ENCODE data around the gene SPIN2B. TPM values are rescaled to one million over a fixed set of nuclear protein-coding genes. Genes with fewer than 3 reads are reported as not detected.

SPIN2B gene
- total and polyA plus RNA-seq, 2 of the 4 experiments (the other 2 are of a cell fraction): 3.0 to 9.3 TPM

DNA sequence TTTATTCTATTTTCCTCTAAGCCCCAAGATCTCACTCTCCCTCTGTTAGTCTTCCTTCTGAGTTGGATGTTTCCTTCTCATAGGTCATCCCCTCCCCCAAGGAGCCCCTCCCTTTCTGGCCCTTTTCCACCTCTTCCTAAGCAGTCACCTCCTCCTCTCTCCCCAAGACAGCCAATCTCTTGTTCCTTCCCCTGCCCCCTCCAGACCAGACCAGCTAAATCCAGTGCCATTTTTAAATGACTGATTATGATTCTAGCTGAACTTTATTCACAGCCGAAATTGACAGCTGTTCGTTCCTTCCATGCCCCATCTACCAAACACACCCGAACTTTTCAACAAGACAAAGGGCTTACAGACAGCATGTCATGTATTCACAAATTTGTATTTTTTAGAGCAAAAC, 13.9 kb upstream of the SPIN2B start:
- Histone ChIP-seq H3K27ac (ENCODE audit: insufficient read depth, low read length) (no peak overlapping the region), H3K79me1 (ENCODE audit: low read depth in 1 of 2, low read length in 2 of 2) (no peaks in the 10 kb centered on the region), H3K4me3 (ENCODE audit: insufficient read depth, low read depth, low read length) (no peak overlapping the region), H3K23ac (ENCODE audit: low read depth, low read length) (no peak overlapping the region), H3K36me3 (ENCODE audit: control insufficient read depth, insufficient read depth, low read length) (no peaks in the 10 kb centered on the region), H2BK20ac (ENCODE audit: low read depth, low read length) (no peak overlapping the region), H3K18ac (ENCODE audit: low read depth, low read length) (no peak overlapping the region), H2BK5ac (ENCODE audit: low read depth, low read length, poor library complexity, severe bottlenecking) (no peak overlapping the region), H3K4me2 (ENCODE audit: low read depth, low read length) (no peak overlapping the region), H3K9ac (ENCODE audit: low read depth, low read length) (no peak overlapping the region), H2AFZ (replicated peaks; ENCODE audit: low read length, poor library complexity) (no peak overlapping the region), H3K9me1 (ENCODE audit: insufficient read depth, low read length) (no peaks in the 10 kb centered on the region), H3K4ac (ENCODE audit: low read depth, low read length) (no peak overlapping the region), H2AK5ac (ENCODE audit: low read depth, low read length) (no peak overlapping the region), H3K4me1 (ENCODE audit: control insufficient read depth, insufficient read depth, low read length) (no peaks in the 10 kb centered on the region), H4K5ac (ENCODE audit: low read depth, low read length) (no peak overlapping the region), H2AK9ac (replicated peaks; ENCODE audit: low read depth, low read length, poor library complexity) (no peak overlapping the region), H3K9me3 (ENCODE audit: control insufficient read depth, insufficient read depth, low read length) (no peaks in the 10 kb centered on the region), H4K20me1 (ENCODE audit: insufficient read depth, low read length) (no peaks in the 10 kb centered on the region), H3K56ac (ENCODE audit: extremely low read depth, insufficient read depth, low read length) (no peak overlapping the region), H3K27me3 (ENCODE audit: control insufficient read depth, insufficient read depth, low read length) (no peaks in the 10 kb centered on the region), H4K91ac (ENCODE audit: insufficient read depth, low read depth, low read length) (no peak overlapping the region), H2BK15ac (ENCODE audit: low read depth, low read length) (no peak overlapping the region), H2BK120ac (ENCODE audit: low read depth, low read length) (no peak overlapping the region), H4K8ac (ENCODE audit: low read depth in 2 of 2, low read length in 2 of 2) (no peak overlapping the region), H3K14ac (replicated peaks; ENCODE audit: low read depth, low read length) (no peak overlapping the region)
- POLR2A ChIA-PET (ENCODE audit: unreplicated experiment): no interaction called here
- DNase-seq (no peak), ATAC-seq (ENCODE audit: low read depth) (no peak)
- in situ Hi-C loops (cut with MboI; ENCODE audit: low sequenced_read_pairs): loop anchor here (25.0 kb wide), 1 partner anchor 777 kb away; the partner anchor contains the start of gene ZXDA
- BruUV-seq (replicated peaks): no TSS peak
- dilution Hi-C loops (cut with HindIII; ENCODE audit: low sequenced_read_pairs, unreplicated experiment): no loop called here
- CTCF ChIA-PET: no interaction called here
- WGBS, 2 experiments (ENCODE audit: extremely low coverage in 2 of 2, insufficient read length in 1 of 2): no CpG with 5 or more reads among the region's 3 CpGs
- intact Hi-C loops (cut with micrococcal nuclease): no loop called here
- TF ChIP-seq RAD21 (IDR thresholded peaks at IDR 0.05; ENCODE audit: low read length): no peak
- TF ChIP-seq CHD1 (IDR thresholded peaks at IDR 0.05; ENCODE audit: low read depth, low read length): no peak
- TF ChIP-seq, protein P1, sequence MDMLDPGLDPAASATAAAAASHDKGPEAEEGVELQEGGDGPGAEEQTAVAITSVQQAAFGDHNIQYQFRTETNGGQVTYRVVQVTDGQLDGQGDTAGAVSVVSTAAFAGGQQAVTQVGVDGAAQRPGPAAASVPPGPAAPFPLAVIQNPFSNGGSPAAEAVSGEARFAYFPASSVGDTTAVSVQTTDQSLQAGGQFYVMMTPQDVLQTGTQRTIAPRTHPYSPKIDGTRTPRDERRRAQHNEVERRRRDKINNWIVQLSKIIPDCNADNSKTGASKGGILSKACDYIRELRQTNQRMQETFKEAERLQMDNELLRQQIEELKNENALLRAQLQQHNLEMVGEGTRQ (IDR thresholded peaks at IDR 0.05; ENCODE audit: low read depth, low read length): no peak
- TF ChIP-seq, protein P2, sequence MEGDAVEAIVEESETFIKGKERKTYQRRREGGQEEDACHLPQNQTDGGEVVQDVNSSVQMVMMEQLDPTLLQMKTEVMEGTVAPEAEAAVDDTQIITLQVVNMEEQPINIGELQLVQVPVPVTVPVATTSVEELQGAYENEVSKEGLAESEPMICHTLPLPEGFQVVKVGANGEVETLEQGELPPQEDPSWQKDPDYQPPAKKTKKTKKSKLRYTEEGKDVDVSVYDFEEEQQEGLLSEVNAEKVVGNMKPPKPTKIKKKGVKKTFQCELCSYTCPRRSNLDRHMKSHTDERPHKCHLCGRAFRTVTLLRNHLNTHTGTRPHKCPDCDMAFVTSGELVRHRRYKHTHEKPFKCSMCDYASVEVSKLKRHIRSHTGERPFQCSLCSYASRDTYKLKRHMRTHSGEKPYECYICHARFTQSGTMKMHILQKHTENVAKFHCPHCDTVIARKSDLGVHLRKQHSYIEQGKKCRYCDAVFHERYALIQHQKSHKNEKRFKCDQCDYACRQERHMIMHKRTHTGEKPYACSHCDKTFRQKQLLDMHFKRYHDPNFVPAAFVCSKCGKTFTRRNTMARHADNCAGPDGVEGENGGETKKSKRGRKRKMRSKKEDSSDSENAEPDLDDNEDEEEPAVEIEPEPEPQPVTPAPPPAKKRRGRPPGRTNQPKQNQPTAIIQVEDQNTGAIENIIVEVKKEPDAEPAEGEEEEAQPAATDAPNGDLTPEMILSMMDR (conservative IDR thresholded peaks at IDR 0.05; ENCODE audit: low read depth, low read length): no peak
- TF ChIP-seq SMC3 (IDR thresholded peaks at IDR 0.05; ENCODE audit: low read depth, low read length): no peak
- no peak for TF ChIP-seq CEBPB (IDR thresholded peaks at IDR 0.05; ENCODE audit: low read depth, low read length)
- no peak for TF ChIP-seq RFX5 (IDR thresholded peaks at IDR 0.05; ENCODE audit: low read depth, low read length)
- no peak for TF ChIP-seq FOS (IDR thresholded peaks at IDR 0.05; ENCODE audit: low read depth, low read length)
- TF ChIP-seq RCOR1 (IDR thresholded peaks at IDR 0.05; ENCODE audit: insufficient replicate concordance, low read length): no peak

Measured in IMR-90 (cell line).